Muscle layer of colon (tissue), 2 donors: ENCODE data around the gene WIF1.

Experiments
- H3K27ac ChIP-seq: one replicate; pipeline ENCODE4 v1.7.0; 2013; ENCODE audit warnings: low read depth, mild to moderate bottlenecking, low read length, moderate library complexity
- H3K27me3 ChIP-seq, 2 donors: one replicate each; pipeline ENCODE4 v1.7.0; 2013; ENCODE audit warnings: low read length in 2 of 2, mild to moderate bottlenecking in 2 of 2; ENCODE audit not compliant: insufficient read depth in 2 of 2, control insufficient read depth in 1 of 2
- H3K36me3 ChIP-seq: one replicate; pipeline ENCODE4 v1.7.0; 2013; ENCODE audit warnings: mild to moderate bottlenecking, low read length; ENCODE audit not compliant: insufficient read depth
- H3K4me1 ChIP-seq: one replicate; pipeline ENCODE4 v1.7.0; 2013; ENCODE audit warnings: mild to moderate bottlenecking, low read length; ENCODE audit not compliant: insufficient read depth
- H3K4me3 ChIP-seq, 2 donors: one replicate each; pipeline ENCODE4 v1.7.0; 2013; ENCODE audit warnings: low read length in 2 of 2, low read depth in 1 of 2, mild to moderate bottlenecking in 1 of 2, moderate library complexity in 1 of 2
- H3K9ac ChIP-seq: one replicate; pipeline ENCODE4 v1.7.0; 2013; ENCODE audit warnings: low read length
- H3K9me3 ChIP-seq: one replicate; pipeline ENCODE4 v1.7.0; 2013; ENCODE audit warnings: mild to moderate bottlenecking, low read length
- donor health status: abdominal sarcoma.
- donor health status: Adenocarcinoma of cecum.

The WIF1 gene

GRCh38 chr12:65082406-65082805, 38.7 kb downstream of the WIF1 start:
- Histone ChIP-seq H3K27ac (no peak overlapping the region), H3K4me3 (no peak overlapping the region), H3K4me1 (no peaks in the 10 kb centered on the region), H3K36me3 (no peaks in the 10 kb centered on the region), H3K27me3 (no peaks in the 10 kb centered on the region), H3K9me3 (no peaks in the 10 kb centered on the region), H3K9ac (no peak overlapping the region)

GRCh38 chr12:65081496-65081895, 39.6 kb downstream of the WIF1 start:
- H3K9ac ChIP-seq, result no peak overlapping the region
- H3K36me3 ChIP-seq, result no peaks in the 10 kb centered on the region
- no peak overlapping the region for H3K4me3 ChIP-seq
- no peaks in the 10 kb centered on the region for H3K27me3 ChIP-seq
- H3K4me1 ChIP-seq, result no peaks in the 10 kb centered on the region
- H3K27ac ChIP-seq, result no peak overlapping the region
- no peaks in the 10 kb centered on the region for H3K9me3 ChIP-seq

GRCh38 chr12:65074932-65075331, 46.2 kb downstream of the WIF1 start:
- Histone ChIP-seq H3K4me3 (no peak overlapping the region), H3K9ac (no peak overlapping the region), H3K36me3 (no peaks in the 10 kb centered on the region), H3K4me1 (no peaks in the 10 kb centered on the region), H3K9me3 (no peaks in the 10 kb centered on the region), H3K27ac (no peak overlapping the region), H3K27me3 (no peaks in the 10 kb centered on the region)

GRCh38 chr12:65069336-65069735, 51.8 kb downstream of the WIF1 start:
- Histone ChIP-seq H3K9me3 (no peaks in the 10 kb centered on the region), H3K9ac (no peak overlapping the region), H3K36me3 (no peaks in the 10 kb centered on the region), H3K27me3 (no peaks in the 10 kb centered on the region), H3K27ac (no peak overlapping the region), H3K4me1 (no peaks in the 10 kb centered on the region), H3K4me3 (no peak overlapping the region)

GRCh38 chr12:65067383-65067782, 53.7 kb downstream of the WIF1 start:
- Histone ChIP-seq H3K36me3 (no peaks in the 10 kb centered on the region), H3K27ac (no peak overlapping the region), H3K4me3 (no peak overlapping the region), H3K9ac (no peak overlapping the region), H3K9me3 (no peaks in the 10 kb centered on the region), H3K27me3 (no peaks in the 10 kb centered on the region), H3K4me1 (no peaks in the 10 kb centered on the region)

GRCh38 chr12:65055859-65056258, 65.2 kb downstream of the WIF1 start:
- Histone ChIP-seq H3K36me3 (no peaks in the 10 kb centered on the region), H3K9me3 (no peaks in the 10 kb centered on the region), H3K9ac (no peak overlapping the region), H3K27ac (no peak overlapping the region), H3K27me3 (no peaks in the 10 kb centered on the region), H3K4me1 (no peaks in the 10 kb centered on the region), H3K4me3 (no peak overlapping the region)

GRCh38 chr12:65051218-65051617, 69.9 kb downstream of the WIF1 start:
- no peaks in the 10 kb centered on the region for H3K36me3 ChIP-seq
- H3K9ac ChIP-seq, result no peak overlapping the region
- no peaks in the 10 kb centered on the region for H3K27me3 ChIP-seq
- H3K4me1 ChIP-seq, result no peaks in the 10 kb centered on the region
- no peak overlapping the region for H3K4me3 ChIP-seq
- H3K27ac ChIP-seq, result no peak overlapping the region
- no peaks in the 10 kb centered on the region for H3K9me3 ChIP-seq

GRCh38 chr12:65045269-65045668, 75.8 kb downstream of the WIF1 start:
- Histone ChIP-seq H3K36me3 (no peaks in the 10 kb centered on the region), H3K27ac (no peak overlapping the region), H3K9ac (no peak overlapping the region), H3K4me1 (no peaks in the 10 kb centered on the region), H3K4me3 (no peak overlapping the region), H3K27me3 (no peaks in the 10 kb centered on the region), H3K9me3 (no peaks in the 10 kb centered on the region)

- H3K27ac ChIP-seq, result no peak overlapping the region
- no peaks in the 10 kb centered on the region for H3K36me3 ChIP-seq
- H3K4me1 ChIP-seq, result no peaks in the 10 kb centered on the region
- no peak overlapping the region for H3K4me3 ChIP-seq
- no peaks in the 10 kb centered on the region for H3K9me3 ChIP-seq
- H3K27me3 ChIP-seq, result no peaks in the 10 kb centered on the region
- H3K9ac ChIP-seq, result no peak overlapping the region
Measured at GRCh38 chr12:65039301-65039700, 81.8 kb downstream of the WIF1 start.

- no peak overlapping the region for H3K9ac ChIP-seq
- no peaks in the 10 kb centered on the region for H3K36me3 ChIP-seq
- H3K4me1 ChIP-seq, result no peaks in the 10 kb centered on the region
- no peaks in the 10 kb centered on the region for H3K9me3 ChIP-seq
- H3K27ac ChIP-seq, result no peak overlapping the region
- no peaks in the 10 kb centered on the region for H3K27me3 ChIP-seq
- H3K4me3 ChIP-seq, result no peak overlapping the region
Measured at GRCh38 chr12:65025136-65025535, 96.0 kb downstream of the WIF1 start.

GRCh38 chr12:65023485-65023884, 97.6 kb downstream of the WIF1 start:
- Histone ChIP-seq H3K36me3 (no peaks in the 10 kb centered on the region), H3K27ac (no peak overlapping the region), H3K9ac (no peak overlapping the region), H3K4me3 (no peak overlapping the region), H3K27me3 (no peaks in the 10 kb centered on the region), H3K9me3 (no peaks in the 10 kb centered on the region), H3K4me1 (no peaks in the 10 kb centered on the region)

GRCh38 chr12:65022960-65023359, 98.1 kb downstream of the WIF1 start:
- H3K36me3 ChIP-seq, result no peaks in the 10 kb centered on the region
- H3K4me1 ChIP-seq, result no peaks in the 10 kb centered on the region
- no peak overlapping the region for H3K4me3 ChIP-seq
- no peak overlapping the region for H3K9ac ChIP-seq
- H3K27ac ChIP-seq, result no peak overlapping the region
- no peaks in the 10 kb centered on the region for H3K27me3 ChIP-seq
- H3K9me3 ChIP-seq, result no peaks in the 10 kb centered on the region
